ENCODE data around the gene RPS26.
"Not testable (repeated sequence)": the region's sequence is repeated elsewhere in the genome, so short reads cannot be mapped to it uniquely, and the experiment has no call there.

Gene RPS26

DNA sequence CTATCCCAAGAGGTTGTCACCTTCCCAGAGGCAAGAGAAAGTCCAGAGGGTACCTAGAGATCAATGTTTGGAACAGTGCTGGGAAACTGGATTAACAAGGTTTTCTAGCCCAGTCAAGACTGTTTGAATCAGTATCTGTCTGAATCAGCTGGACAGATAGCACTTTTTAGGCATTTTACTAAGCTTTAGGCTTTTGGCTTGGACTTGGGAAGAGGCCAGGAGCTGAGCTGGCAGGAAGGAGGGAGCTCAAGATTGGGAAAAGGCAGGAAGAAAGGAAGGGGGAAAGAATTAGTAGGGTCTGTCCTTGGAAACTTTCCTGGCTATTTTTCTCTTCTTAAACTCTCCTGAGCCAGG, 12.6 kb upstream of the RPS26 start:
- Histone ChIP-seq H3K4me3 (ENCODE audit: low read length) (no peak overlapping the region), H3K9ac (ENCODE audit: low read depth, low read length) (no peak overlapping the region), H3K4me1 (ENCODE audit: insufficient read depth, low read length) (no peaks in the 10 kb centered on the region), H3K27ac (ENCODE audit: low read length) (no peak overlapping the region), H3K9me3 (ENCODE audit: insufficient read depth, low read depth, low read length) (no peaks in the 10 kb centered on the region), H3K27me3 (ENCODE audit: insufficient read depth, low read length) (no peaks in the 10 kb centered on the region), H3K36me3 (ENCODE audit: insufficient read depth, low read depth, low read length) (peaks cover 75% of the 10 kb centered on the region)

DNA sequence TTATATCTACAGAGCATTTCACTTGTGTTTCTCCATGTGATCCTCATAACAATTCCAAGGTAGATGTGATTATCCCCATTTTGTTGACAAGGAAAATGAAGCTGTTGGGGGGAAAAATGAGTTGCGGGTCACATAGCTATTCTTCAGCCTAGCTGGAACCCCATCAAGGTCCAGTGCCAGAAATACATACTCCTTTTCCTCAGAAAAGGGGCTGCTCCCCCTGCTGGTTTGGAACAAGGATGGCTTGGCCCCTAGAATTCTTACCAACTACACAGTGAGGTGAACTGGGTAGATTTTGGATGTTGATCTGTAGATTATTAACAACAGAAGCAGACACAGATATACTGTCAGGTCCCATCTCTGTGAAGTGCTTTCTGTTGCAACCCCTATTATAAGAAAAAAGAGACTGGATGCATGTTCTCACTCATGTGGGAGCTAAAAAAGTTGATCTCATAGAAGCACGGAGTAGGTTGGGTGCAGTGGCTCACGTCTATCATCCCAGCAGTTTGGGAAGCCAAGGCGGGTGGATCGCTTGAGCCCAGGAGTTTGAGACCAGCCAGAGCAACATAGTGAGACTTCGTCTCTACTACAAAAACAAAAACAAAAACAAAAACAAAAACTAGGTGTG, 11.9 kb upstream of the RPS26 start:
- no peaks in the 10 kb centered on the region for H3K27me3 ChIP-seq (ENCODE audit: insufficient read depth, low read length)
- H3K9me3 ChIP-seq (ENCODE audit: insufficient read depth, low read depth, low read length), result no peaks in the 10 kb centered on the region
- H3K4me1 ChIP-seq (ENCODE audit: insufficient read depth, low read length), result no peaks in the 10 kb centered on the region
- H3K27ac ChIP-seq (ENCODE audit: low read length), result no peak overlapping the region
- H3K9ac ChIP-seq (ENCODE audit: low read depth, low read length), result no peak overlapping the region
- no peak overlapping the region for H3K4me3 ChIP-seq (ENCODE audit: low read length)
- H3K36me3 ChIP-seq (ENCODE audit: insufficient read depth, low read depth, low read length), result peaks cover 75% of the 10 kb centered on the region

DNA sequence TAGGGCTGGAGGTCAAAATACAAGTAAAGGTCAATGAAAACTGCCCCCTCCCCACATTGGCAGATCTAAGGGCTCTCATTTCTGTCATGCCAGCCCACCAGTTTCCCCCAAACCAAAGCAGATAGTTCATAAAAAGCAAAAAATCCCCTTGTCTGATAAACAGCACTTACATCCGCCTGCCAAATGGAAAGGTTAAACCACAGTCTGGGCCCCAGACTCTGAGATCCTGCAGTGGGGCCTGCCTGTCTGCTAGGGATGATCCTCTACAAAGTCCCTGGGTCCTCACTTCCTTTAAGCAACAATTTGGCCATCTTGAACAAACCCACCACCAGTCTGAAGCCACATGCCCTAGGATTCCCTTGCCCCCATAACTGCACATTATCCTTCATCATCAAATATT, 9.7 kb upstream of the RPS26 start:
- H3K9me3 ChIP-seq (ENCODE audit: insufficient read depth, low read depth, low read length), result no peaks in the 10 kb centered on the region
- peaks cover 79% of the 10 kb centered on the region for H3K36me3 ChIP-seq (ENCODE audit: insufficient read depth, low read depth, low read length)
- no peak overlapping the region for H3K9ac ChIP-seq (ENCODE audit: low read depth, low read length)
- H3K4me3 ChIP-seq (ENCODE audit: low read length), result no peak overlapping the region
- no peak overlapping the region for H3K27ac ChIP-seq (ENCODE audit: low read length)
- H3K27me3 ChIP-seq (ENCODE audit: insufficient read depth, low read length), result no peaks in the 10 kb centered on the region
- no peaks in the 10 kb centered on the region for H3K4me1 ChIP-seq (ENCODE audit: insufficient read depth, low read length)

DNA sequence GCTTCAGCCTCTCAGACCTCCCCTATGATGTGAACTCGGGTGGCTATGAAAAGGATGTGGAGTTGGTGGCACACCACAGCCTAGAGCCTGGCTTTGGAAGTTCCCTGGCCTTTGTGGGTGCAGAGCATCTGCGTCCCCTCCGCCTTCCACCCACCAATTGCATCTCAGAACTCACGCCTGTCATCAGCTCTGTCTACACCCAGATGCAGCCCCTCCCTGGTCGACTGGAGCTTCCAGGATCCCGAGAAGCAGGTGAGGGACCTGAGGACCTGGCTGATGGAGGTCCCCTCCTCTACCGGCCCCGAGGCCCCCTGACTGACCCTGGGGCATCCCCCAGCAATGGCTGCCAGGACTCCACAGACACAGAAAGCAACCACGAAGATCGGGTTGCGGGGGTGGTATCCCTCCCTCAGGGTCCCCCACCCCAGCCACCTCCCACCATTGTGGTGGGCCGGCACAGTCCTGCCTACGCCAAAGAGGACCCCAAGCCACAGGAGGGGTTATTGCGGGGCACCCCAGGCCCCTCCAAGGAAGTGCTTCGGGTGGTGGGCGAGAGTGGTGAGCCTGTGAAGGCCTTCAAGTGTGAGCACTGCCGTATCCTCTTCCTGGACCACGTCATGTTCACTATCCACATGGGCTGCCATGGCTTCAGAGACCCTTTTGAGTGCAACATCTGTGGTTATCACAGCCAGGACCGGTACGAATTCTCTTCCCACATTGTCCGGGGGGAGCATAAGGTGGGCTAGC, 7.0 kb upstream of the RPS26 start:
- Histone ChIP-seq H3K4me3 (ENCODE audit: low read length) (no peak overlapping the region), H3K27me3 (ENCODE audit: insufficient read depth, low read length) (no peaks in the 10 kb centered on the region), H3K9me3 (ENCODE audit: insufficient read depth, low read depth, low read length) (no peaks in the 10 kb centered on the region), H3K36me3 (ENCODE audit: insufficient read depth, low read depth, low read length) (peaks cover 67% of the 10 kb centered on the region), H3K27ac (ENCODE audit: low read length) (no peak overlapping the region), H3K4me1 (ENCODE audit: insufficient read depth, low read length) (no peaks in the 10 kb centered on the region), H3K9ac (ENCODE audit: low read depth, low read length) (no peak overlapping the region)

DNA sequence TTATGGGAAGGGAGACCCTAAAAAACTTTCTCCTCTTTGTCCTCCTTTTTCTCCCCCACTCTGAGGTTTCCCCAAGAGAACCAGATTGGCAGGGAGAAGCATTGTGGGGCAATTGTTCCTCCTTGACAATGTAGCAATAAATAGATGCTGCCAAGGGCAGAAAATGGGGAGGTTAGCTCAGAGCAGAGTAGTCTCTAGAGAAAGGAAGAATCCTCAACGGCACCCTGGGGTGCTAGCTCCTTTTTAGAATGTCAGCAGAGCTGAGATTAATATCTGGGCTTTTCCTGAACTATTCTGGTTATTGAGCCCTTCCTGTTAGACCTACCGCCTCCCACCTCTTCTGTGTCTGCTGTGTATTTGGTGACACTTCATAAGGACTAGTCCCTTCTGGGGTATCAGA, 4.6 kb upstream of the RPS26 start:
- no peaks in the 10 kb centered on the region for H3K27me3 ChIP-seq (ENCODE audit: insufficient read depth, low read length)
- H3K36me3 ChIP-seq (ENCODE audit: insufficient read depth, low read depth, low read length), result peaks cover 55% of the 10 kb centered on the region
- H3K9me3 ChIP-seq (ENCODE audit: insufficient read depth, low read depth, low read length), result no peaks in the 10 kb centered on the region
- H3K9ac ChIP-seq (ENCODE audit: low read depth, low read length), result peak overlapping the region; percentile 58; the same call in 1 of the 2 replicates
- H3K27ac ChIP-seq (ENCODE audit: low read length), result no peak overlapping the region
- no peaks in the 10 kb centered on the region for H3K4me1 ChIP-seq (ENCODE audit: insufficient read depth, low read length)
- H3K4me3 ChIP-seq (ENCODE audit: low read length), result no peak overlapping the region

DNA sequence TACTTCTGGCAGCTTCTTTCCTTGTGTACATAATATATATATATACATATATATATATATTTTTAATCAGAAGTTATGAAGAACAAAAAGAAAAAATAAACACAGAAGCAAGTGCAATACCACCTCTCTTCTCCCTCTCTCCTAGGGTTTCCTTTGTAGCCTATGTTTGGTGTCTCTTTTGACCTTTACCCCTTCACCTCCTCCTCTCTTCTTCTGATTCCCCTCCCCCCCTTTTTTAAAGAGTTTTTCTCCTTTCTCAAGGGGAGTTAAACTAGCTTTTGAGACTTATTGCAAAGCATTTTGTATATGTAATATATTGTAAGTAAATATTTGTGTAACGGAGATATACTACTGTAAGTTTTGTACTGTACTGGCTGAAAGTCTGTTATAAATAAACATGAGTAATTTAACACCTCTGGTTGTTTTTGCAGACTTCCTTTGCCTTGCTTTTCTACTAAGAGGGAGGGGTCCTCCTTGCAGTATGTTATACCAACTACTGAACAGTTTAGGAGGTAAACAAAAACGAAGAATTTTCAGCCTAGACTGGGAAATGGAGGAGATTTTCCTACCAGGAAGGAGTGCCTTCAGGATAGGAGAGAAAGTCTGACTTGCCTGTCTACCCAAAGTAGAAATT, 3.6 kb upstream of the RPS26 start:
- H3K27ac ChIP-seq (ENCODE audit: low read length), result no peak overlapping the region

DNA sequence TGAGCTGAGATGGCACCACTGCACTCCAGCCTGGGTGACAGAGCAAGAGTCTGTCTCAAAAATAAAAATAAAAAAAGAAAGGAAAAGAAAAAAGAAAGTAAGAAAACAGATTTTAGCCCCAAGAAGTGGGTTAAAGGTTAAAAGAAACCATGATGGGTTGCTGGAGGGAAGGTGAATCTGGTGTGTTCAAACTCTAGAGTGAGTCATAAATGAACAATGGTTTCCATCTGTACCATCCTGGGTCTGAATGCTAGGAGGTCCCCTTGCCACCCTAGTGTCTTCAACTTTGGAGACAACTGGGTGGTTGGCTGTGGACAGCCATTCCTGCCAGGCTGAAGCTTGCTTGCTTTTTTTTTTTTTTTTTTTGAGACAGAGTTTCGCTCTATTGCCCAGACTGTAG, 1.6 kb upstream of the RPS26 start:
- Histone ChIP-seq H3K36me3 (ENCODE audit: insufficient read depth, low read depth, low read length) (peaks cover 54% of the 10 kb centered on the region), H3K27me3 (ENCODE audit: insufficient read depth, low read length) (no peaks in the 10 kb centered on the region), H3K9me3 (ENCODE audit: insufficient read depth, low read depth, low read length) (no peaks in the 10 kb centered on the region), H3K27ac (ENCODE audit: low read length) (no peak overlapping the region), H3K9ac (ENCODE audit: low read depth, low read length) (no peak overlapping the region), H3K4me1 (ENCODE audit: insufficient read depth, low read length) (0 out of 2 replicates have a peak, but pooled peaks cover 4% of the 10 kb centered on the region), H3K4me3 (ENCODE audit: low read length) (no peak overlapping the region)

More for the DNA sequence above, 3.6 kb upstream of the RPS26 start:
- H3K9me3 ChIP-seq (ENCODE audit: insufficient read depth, low read depth, low read length), result no peaks in the 10 kb centered on the region
- no peak overlapping the region for H3K9ac ChIP-seq (ENCODE audit: low read depth, low read length)
- no peak overlapping the region for H3K4me3 ChIP-seq (ENCODE audit: low read length)
- no peaks in the 10 kb centered on the region for H3K27me3 ChIP-seq (ENCODE audit: insufficient read depth, low read length)
- peaks cover 52% of the 10 kb centered on the region for H3K36me3 ChIP-seq (ENCODE audit: insufficient read depth, low read depth, low read length)
- H3K4me1 ChIP-seq (ENCODE audit: insufficient read depth, low read length), result no peaks in the 10 kb centered on the region

DNA sequence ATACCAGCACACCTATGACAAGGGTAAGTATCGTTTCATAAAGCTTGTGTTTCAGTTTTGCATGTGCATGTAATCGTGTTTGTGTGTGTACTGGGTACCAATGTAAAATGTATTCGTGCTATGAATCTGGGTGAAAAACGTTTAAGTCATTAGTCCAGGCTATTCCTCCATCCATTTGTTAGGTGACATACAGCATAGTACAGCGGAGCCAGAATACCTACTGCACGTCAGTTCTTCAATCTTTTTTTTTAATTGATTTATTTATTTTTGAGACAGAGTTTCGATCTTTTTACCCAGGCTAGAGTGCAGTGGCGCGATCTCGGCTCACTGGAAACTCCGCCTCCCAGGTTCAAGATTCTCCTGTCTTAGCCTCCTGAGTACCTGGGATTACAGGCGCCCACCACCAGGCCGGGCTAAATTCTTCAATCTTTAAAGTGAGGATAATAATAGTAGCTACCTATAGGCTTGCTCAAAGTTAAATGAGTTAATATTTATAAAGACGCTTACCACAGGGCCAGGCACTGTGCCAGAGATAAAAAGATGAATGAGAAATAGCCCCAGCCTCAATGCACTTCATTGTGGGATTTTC, 661 bp upstream of the RPS26 start:
- H3K36me3 ChIP-seq (ENCODE audit: insufficient read depth, low read depth, low read length), result peaks cover 51% of the 10 kb centered on the region
- H3K27me3 ChIP-seq (ENCODE audit: insufficient read depth, low read length), result no peaks in the 10 kb centered on the region
- H3K4me3 ChIP-seq (ENCODE audit: low read length), result peak overlapping the region; percentile 68
- H3K27ac ChIP-seq (ENCODE audit: low read length), result peak overlapping the region; percentile 26
- H3K9me3 ChIP-seq (ENCODE audit: insufficient read depth, low read depth, low read length), result no peaks in the 10 kb centered on the region
- H3K4me1 ChIP-seq (ENCODE audit: insufficient read depth, low read length), result 0 out of 2 replicates have a peak, but pooled peaks cover 4% of the 10 kb centered on the region
- peak overlapping the region; percentile 69; the same call in 1 of the 2 replicates for H3K9ac ChIP-seq (ENCODE audit: low read depth, low read length)

DNA sequence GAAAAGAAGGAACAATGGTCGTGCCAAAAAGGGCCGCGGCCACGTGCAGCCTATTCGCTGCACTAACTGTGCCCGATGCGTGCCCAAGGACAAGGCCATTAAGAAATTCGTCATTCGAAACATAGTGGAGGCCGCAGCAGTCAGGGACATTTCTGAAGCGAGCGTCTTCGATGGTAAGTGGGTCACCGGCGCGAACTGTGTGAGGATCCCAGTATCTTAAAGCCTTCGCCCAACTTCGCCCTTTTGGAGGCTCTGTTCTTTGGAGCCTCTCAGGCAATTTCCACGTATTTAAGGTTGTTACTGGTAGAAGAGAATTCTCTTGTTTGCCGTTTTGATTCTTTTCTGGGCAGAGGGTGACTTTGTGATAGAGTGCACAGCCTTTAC, 704 bp downstream of the RPS26 start:
- H3K9me3 ChIP-seq (ENCODE audit: insufficient read depth, low read depth, low read length); H3K4me1 ChIP-seq (ENCODE audit: insufficient read depth, low read length); H3K27me3 ChIP-seq (ENCODE audit: insufficient read depth, low read length): not testable (repeated sequence)
- Histone ChIP-seq H3K36me3 (ENCODE audit: insufficient read depth, low read depth, low read length) (peaks cover 41% of the 10 kb centered on the region), H3K27ac (ENCODE audit: low read length) (peak overlapping the region; percentile 78), H3K4me3 (ENCODE audit: low read length) (peak overlapping the region; percentile 89), H3K9ac (ENCODE audit: low read depth, low read length) (peak overlapping the region; percentile 96)

DNA sequence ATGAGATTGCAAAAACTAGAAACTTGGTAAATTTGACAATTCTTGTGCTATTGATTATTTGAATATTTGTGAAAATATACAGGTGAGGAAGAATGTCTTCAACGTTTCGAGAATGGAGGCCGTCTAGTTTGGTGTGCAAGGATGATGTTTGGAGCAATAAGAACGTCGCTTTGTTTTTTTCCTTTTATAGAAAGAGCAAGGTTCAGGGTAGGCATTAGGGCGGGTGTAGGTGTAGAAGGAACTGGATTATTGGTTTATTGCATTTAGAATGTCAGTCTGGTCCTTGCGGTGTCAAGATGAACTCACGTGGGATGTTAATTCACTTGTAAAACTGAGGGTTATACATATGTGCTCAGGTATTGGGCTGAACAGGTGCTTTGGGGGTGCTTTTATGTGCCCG, 1.1 kb downstream of the RPS26 start:
- Histone ChIP-seq H3K4me3 (ENCODE audit: low read length) (peak overlapping the region; percentile 89), H3K36me3 (ENCODE audit: insufficient read depth, low read depth, low read length) (peaks cover 38% of the 10 kb centered on the region), H3K9me3 (ENCODE audit: insufficient read depth, low read depth, low read length) (no peaks in the 10 kb centered on the region), H3K9ac (ENCODE audit: low read depth, low read length) (peak overlapping the region; percentile 96), H3K27ac (ENCODE audit: low read length) (peak overlapping the region; percentile 78), H3K4me1 (ENCODE audit: insufficient read depth, low read length) (0 out of 2 replicates have a peak, but pooled peaks cover 4% of the 10 kb centered on the region), H3K27me3 (ENCODE audit: insufficient read depth, low read length) (no peaks in the 10 kb centered on the region)

DNA sequence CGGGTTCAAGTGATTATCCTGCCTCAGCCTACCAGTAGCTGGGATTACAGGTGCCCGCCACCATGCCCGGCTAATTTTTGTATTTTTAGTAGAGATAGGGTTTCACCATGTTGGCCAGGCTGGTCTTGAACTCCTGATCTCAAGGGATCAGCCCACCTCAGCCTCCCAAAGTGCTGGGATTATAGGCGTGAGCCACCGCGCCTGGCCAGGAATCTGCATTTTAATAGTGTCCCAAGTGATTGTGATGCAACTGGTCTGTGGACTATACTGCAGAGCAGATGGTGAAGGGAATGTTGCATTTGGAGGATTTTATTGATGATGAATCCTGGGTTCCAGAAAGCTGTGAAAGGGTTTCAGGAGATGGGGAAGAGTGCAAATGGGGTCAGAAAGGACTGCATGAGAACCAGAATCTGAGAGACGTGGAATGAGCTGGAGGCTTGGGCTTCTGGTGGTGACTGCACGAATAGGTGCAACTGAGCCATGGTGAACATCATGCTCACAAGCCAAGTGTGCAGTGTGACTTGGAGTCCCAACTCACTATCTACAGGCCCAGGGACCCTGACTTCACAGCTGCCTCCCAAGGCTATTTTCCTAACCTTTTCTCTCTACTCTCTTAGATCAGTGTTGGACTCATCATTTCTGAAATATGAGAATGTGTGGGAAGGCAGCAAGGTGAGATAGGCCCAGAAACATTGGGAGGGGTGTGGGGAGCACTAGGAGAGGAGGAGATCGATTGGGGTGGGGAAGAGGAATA, 4.5 kb downstream of the RPS26 start:
- H3K36me3 ChIP-seq (ENCODE audit: insufficient read depth, low read depth, low read length), result peaks cover 33% of the 10 kb centered on the region
- H3K27ac ChIP-seq (ENCODE audit: low read length), result no peak overlapping the region
- 0 out of 2 replicates have a peak, but pooled peaks cover 4% of the 10 kb centered on the region for H3K4me1 ChIP-seq (ENCODE audit: insufficient read depth, low read length)
- H3K4me3 ChIP-seq (ENCODE audit: low read length), result no peak overlapping the region
- no peaks in the 10 kb centered on the region for H3K9me3 ChIP-seq (ENCODE audit: insufficient read depth, low read depth, low read length)
- peak overlapping the region; percentile 26; the same call in 1 of the 2 replicates for H3K9ac ChIP-seq (ENCODE audit: low read depth, low read length)
- no peaks in the 10 kb centered on the region for H3K27me3 ChIP-seq (ENCODE audit: insufficient read depth, low read length)
